Lung (tissue), 12 donors: ENCODE results near the gene GTF2H1. TPM values are rescaled to one million over a fixed set of nuclear protein-coding genes. Genes with fewer than 3 reads are reported as not detected.

ENCODE experiments used
- ATAC-seq: fragments of 200-7000 bp; cut with Tn5 transposase; one replicate; pipeline ENCODE4 v1.9.1; 2020; ENCODE audit warnings: moderate number of reproducible peaks; ENCODE audit not compliant: insufficient read depth, low FRiP score
- DNase-seq, 3 donors: peaks; one replicate each; pipeline ENCODE4 v3.0.0-alpha.2; 2013 to 2017
- H3K27ac ChIP-seq, 2 donors: one replicate each; pipeline ENCODE4 v1.5.1; 2013; ENCODE audit warnings: mild to moderate bottlenecking in 2 of 2, moderate library complexity in 2 of 2, control low read depth in 1 of 2, inconsistent platforms in 1 of 2, low read depth in 1 of 2, low read length in 1 of 2
- H3K27me3 ChIP-seq, 3 donors: one replicate each; pipeline ENCODE4 v1.5.1; 2013; ENCODE audit warnings: low read length in 2 of 3; ENCODE audit not compliant: control insufficient read depth in 3 of 3, insufficient read depth in 3 of 3
- H3K36me3 ChIP-seq, 4 donors: one replicate each; pipeline ENCODE4 v1.5.1; 2013; ENCODE audit warnings: low read length in 4 of 4, mild to moderate bottlenecking in 1 of 4, moderate library complexity in 1 of 4; ENCODE audit not compliant: control insufficient read depth in 4 of 4, insufficient read depth in 4 of 4
- H3K4me1 ChIP-seq, 5 donors: one replicate each; pipeline ENCODE4 v1.5.1; 2013; ENCODE audit warnings: low read length in 5 of 5, mild to moderate bottlenecking in 2 of 5, moderate library complexity in 1 of 5; ENCODE audit not compliant: control insufficient read depth in 5 of 5, insufficient read depth in 5 of 5
- H3K4me3 ChIP-seq: one replicate; pipeline ENCODE4 v1.5.1; 2013; ENCODE audit warnings: mild to moderate bottlenecking, control low read depth, moderate library complexity
- H3K9ac ChIP-seq, 2 donors: one replicate each; pipeline ENCODE4 v1.5.1; 2013; ENCODE audit warnings: low read length in 2 of 2, control low read depth in 1 of 2; ENCODE audit not compliant: insufficient read depth in 1 of 2
- H3K9me3 ChIP-seq, 4 donors: one replicate each; pipeline ENCODE4 v1.5.1; 2013; ENCODE audit warnings: low read length in 3 of 4, mild to moderate bottlenecking in 1 of 4, moderate library complexity in 1 of 4; ENCODE audit not compliant: control insufficient read depth in 4 of 4, insufficient read depth in 3 of 4
- WGBS, 2 donors: extraction: QIAGEN DNeasy Blood & Tissue Kit; methylation state at CpG; one replicate each; pipeline ENCODE4 v1.1.7; 2013; 5-methylcytosine and 5-hydroxymethylcytosine counted together
- polyA plus RNA-seq, 2 donors: library from polyadenylated mRNA; stranded (reverse); fragments of 200-250 nt; gene quantifications; one replicate each; pipeline ENCODE4 v1.2.1, GENCODE V29; 2013
- total RNA-seq, 2 donors: library from RNA; depleted of rRNA in 1 of 2; stranded (reverse); fragments of >200 nt in 1 of 2; gene quantifications; one replicate each; pipeline ENCODE4 v1.2.1, GENCODE V29; 2014 to 2021
- TF ChIP-seq, protein P1 (sequence below): IDR thresholded peaks from 2 replicates; pipeline ENCODE4 v1.5.1; 2012; ENCODE audit warnings: mild to moderate bottlenecking; ENCODE audit errors: control extremely low read depth, extremely low read depth
- donor health status: control.
- donor health status: control.
- donor health status: Bipolar disorder and iron deficiency.
- donor health status: healthy.
- donor health status: DM: yes; HTN: yes; CAD: no.

Gene GTF2H1
- total and polyA plus RNA-seq, 4 donors = 20.2 to 87.9 (median 32.6) TPM

DNA sequence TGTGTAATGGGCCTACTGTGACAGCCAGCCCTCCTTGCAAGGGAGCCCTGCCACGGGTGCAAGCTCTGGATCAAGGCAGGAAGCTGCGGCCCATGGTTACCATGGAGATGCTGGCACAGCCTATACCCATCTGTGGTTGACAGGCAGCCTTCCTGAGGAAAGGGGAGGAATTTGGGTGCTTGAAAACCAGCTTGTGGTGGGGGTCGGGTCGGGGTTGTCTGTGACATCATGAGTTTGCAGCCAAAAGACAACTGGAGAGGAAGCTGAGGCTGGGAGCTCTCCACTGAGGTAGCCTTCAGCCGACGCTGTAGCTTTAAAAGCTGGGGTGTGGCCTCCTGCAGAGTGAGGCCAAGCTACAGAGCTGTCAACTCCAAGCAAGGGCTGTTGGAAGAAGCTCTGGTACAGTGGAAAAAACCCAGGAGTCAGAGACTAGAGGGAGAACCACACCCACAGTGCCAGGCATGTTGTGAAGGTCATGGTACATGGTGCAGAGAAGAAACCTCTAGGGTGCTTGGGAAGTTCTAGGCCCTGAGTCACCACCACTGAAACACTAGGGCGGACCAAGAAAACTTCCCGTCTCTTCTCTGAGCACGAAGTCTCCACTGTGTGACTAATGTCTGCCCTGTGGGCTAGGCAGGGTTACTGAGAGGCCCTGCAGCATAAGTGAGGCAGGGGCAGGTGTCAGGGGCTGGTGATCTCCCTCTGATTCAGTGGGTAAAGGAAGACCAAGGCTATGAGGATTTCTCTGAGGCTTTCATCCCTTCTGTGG lies 61.2 kb downstream of the GTF2H1 start:
- Histone ChIP-seq H3K27me3 (no peaks in the 10 kb centered on the region), H3K9ac (peak overlapping the region in 1 of 2 donors; percentile 40), H3K4me3 (no peak overlapping the region), H3K4me1 (peaks cover 4 to 20% (median 12%) of the 10 kb centered on the region in 5 donors), H3K9me3 (no peaks in the 10 kb centered on the region), H3K27ac (peak overlapping the region; percentile 88 to 96), H3K36me3 (no peaks in the 10 kb centered on the region)
- ATAC-seq = peak; percentile 89
- DNase-seq = peak; percentile 42 to 49 (median 48)
- TF ChIP-seq, protein P1, sequence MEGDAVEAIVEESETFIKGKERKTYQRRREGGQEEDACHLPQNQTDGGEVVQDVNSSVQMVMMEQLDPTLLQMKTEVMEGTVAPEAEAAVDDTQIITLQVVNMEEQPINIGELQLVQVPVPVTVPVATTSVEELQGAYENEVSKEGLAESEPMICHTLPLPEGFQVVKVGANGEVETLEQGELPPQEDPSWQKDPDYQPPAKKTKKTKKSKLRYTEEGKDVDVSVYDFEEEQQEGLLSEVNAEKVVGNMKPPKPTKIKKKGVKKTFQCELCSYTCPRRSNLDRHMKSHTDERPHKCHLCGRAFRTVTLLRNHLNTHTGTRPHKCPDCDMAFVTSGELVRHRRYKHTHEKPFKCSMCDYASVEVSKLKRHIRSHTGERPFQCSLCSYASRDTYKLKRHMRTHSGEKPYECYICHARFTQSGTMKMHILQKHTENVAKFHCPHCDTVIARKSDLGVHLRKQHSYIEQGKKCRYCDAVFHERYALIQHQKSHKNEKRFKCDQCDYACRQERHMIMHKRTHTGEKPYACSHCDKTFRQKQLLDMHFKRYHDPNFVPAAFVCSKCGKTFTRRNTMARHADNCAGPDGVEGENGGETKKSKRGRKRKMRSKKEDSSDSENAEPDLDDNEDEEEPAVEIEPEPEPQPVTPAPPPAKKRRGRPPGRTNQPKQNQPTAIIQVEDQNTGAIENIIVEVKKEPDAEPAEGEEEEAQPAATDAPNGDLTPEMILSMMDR = no peak
- WGBS, 2 donors = 2 to 9% methylated on average over 9 of the region's 9 CpGs

DNA sequence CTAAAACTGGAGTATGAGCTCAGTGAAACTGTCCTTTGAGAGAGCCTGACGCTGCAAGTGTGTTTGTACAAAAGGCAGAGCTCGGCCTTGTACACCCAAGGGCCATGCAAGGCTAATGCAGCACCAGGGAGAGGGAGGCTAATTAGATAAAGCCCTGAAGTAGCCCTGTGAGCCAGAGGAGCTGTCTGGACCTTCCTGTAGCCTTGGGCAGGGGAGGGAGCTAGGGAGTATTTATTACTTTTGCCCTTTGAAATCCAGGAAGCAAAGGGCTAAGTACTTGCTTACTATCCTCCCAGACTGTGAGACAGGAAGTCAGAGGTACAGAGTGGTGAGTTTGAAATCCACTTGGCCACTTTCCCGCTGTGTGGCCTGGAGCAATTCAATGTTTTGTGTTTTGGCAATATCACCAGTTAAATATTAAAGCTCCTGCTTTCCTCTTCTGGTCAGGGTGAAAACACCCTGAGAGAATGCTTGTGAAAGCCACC lies 61.8 kb downstream of the GTF2H1 start:
- no peaks in the 10 kb centered on the region for H3K36me3 ChIP-seq
- DNase-seq (peak; percentile 23 to 66 (median 48)), ATAC-seq (peak; percentile 82)
- no peaks in the 10 kb centered on the region for H3K27me3 ChIP-seq
- no peak overlapping the region for H3K4me3 ChIP-seq
- H3K4me1 ChIP-seq = peaks cover 4 to 20% (median 12%) of the 10 kb centered on the region in 5 donors
- H3K27ac ChIP-seq = peak overlapping the region; percentile 88 to 96
- TF ChIP-seq, protein P1 = no peak
- 8 to 16% methylated on average over 3 of the region's 3 CpGs for WGBS, 2 donors
- no peaks in the 10 kb centered on the region for H3K9me3 ChIP-seq
- peak overlapping the region in 1 of 2 donors; percentile 40 for H3K9ac ChIP-seq

GRCh38 chr11:18390088-18390487 lies 67.7 kb downstream of the GTF2H1 start:
- 82 to 93% methylated on average over 3 of the region's 3 CpGs for WGBS, 2 donors
- H3K27me3 ChIP-seq = no peaks in the 10 kb centered on the region
- DNase-seq = no peak
- TF ChIP-seq, protein P1 = no peak
- H3K4me3 ChIP-seq = no peak overlapping the region
- peaks cover 0 to 7% (median 4%) of the 10 kb centered on the region in 5 donors for H3K4me1 ChIP-seq
- H3K9me3 ChIP-seq = no peaks in the 10 kb centered on the region
- H3K36me3 ChIP-seq = no peaks in the 10 kb centered on the region
- no peak for ATAC-seq
- H3K27ac ChIP-seq = no peak overlapping the region
- H3K9ac ChIP-seq = no peak overlapping the region
